Stimulated activated CD4-positive, alpha-beta T cell treated with anti-CD3 and anti-CD28 coated beads, Interleukin-1b, Interleukin-23, amount 100 ng/mL, for 1 hour (primary cell): Measurements from ENCODE around the gene WSCD1.

Experiments
- DNase-seq, 2 donors: peaks; one replicate each; pipeline ENCODE4 v3.0.0-alpha.2; 2020; ENCODE audit warnings: low read depth in 2 of 2

Gene WSCD1

GRCh38 chr17:6160232-6160555, 90.0 kb downstream of the WSCD1 start:
- no peak for DNase-seq

GRCh38 chr17:6160911-6161855, 91.0 kb downstream of the WSCD1 start:
- no peak for DNase-seq

GRCh38 chr17:6162216-6162615, 92.0 kb downstream of the WSCD1 start:
- DNase-seq = no peak

GRCh38 chr17:6162892-6163291, 92.7 kb downstream of the WSCD1 start:
- DNase-seq = no peak

GRCh38 chr17:6163612-6164333, 93.6 kb downstream of the WSCD1 start:
- DNase-seq = no peak

GRCh38 chr17:6164996-6165395, 94.8 kb downstream of the WSCD1 start:
- no peak for DNase-seq

GRCh38 chr17:6165806-6166205, 95.6 kb downstream of the WSCD1 start:
- DNase-seq = no peak

GRCh38 chr17:6166492-6167179, 96.5 kb downstream of the WSCD1 start:
- no peak for DNase-seq

GRCh38 chr17:6168296-6168695, 98.1 kb downstream of the WSCD1 start:
- DNase-seq = no peak

GRCh38 chr17:6170349-6170748, 100.2 kb downstream of the WSCD1 start:
- DNase-seq = no peak

GRCh38 chr17:6172642-6173330, 102.6 kb downstream of the WSCD1 start:
- no peak for DNase-seq

GRCh38 chr17:6173653-6174052, 103.5 kb downstream of the WSCD1 start:
- DNase-seq = no peak
